Measurements from ENCODE around the gene PLEKHB2.

DNA sequence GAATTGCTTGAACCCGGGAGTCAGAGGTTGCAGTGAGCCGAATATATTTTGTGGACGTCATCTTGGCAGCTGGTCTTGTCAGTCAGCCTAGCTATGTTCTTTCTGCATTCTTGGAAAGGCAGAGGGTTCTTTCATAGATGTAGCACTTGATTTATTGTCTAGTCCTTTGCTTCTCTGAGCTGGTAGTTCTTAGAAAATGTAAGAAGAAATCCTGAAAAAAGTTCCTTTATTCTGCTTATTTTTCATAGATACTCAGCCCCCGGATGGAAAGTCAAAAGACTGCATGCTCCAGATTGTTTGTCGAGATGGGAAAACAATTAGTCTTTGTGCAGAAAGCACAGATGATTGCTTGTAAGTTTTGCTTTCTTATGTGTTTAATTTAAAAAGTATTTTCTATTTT lies 21.3 kb downstream of the PLEKHB2 start:
- TF ChIP-seq, protein P1, sequence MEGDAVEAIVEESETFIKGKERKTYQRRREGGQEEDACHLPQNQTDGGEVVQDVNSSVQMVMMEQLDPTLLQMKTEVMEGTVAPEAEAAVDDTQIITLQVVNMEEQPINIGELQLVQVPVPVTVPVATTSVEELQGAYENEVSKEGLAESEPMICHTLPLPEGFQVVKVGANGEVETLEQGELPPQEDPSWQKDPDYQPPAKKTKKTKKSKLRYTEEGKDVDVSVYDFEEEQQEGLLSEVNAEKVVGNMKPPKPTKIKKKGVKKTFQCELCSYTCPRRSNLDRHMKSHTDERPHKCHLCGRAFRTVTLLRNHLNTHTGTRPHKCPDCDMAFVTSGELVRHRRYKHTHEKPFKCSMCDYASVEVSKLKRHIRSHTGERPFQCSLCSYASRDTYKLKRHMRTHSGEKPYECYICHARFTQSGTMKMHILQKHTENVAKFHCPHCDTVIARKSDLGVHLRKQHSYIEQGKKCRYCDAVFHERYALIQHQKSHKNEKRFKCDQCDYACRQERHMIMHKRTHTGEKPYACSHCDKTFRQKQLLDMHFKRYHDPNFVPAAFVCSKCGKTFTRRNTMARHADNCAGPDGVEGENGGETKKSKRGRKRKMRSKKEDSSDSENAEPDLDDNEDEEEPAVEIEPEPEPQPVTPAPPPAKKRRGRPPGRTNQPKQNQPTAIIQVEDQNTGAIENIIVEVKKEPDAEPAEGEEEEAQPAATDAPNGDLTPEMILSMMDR (IDR thresholded peaks at IDR 0.05; ENCODE audit: control extremely low read depth in 1 of 3, insufficient read depth in 1 of 3, low read depth in 1 of 3, low read length in 3 of 3) = no peak
- no peak for TF ChIP-seq POLR2A (IDR thresholded peaks at IDR 0.05; ENCODE audit: control extremely low read depth in 1 of 2, low read depth in 2 of 2, low read length in 2 of 2)
- TF ChIP-seq, protein P2, sequence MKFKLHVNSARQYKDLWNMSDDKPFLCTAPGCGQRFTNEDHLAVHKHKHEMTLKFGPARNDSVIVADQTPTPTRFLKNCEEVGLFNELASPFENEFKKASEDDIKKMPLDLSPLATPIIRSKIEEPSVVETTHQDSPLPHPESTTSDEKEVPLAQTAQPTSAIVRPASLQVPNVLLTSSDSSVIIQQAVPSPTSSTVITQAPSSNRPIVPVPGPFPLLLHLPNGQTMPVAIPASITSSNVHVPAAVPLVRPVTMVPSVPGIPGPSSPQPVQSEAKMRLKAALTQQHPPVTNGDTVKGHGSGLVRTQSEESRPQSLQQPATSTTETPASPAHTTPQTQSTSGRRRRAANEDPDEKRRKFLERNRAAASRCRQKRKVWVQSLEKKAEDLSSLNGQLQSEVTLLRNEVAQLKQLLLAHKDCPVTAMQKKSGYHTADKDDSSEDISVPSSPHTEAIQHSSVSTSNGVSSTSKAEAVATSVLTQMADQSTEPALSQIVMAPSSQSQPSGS (IDR thresholded peaks at IDR 0.05; ENCODE audit: low read length) = no peak
- TF ChIP-seq, protein P3, sequence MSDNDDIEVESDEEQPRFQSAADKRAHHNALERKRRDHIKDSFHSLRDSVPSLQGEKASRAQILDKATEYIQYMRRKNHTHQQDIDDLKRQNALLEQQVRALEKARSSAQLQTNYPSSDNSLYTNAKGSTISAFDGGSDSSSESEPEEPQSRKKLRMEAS (IDR thresholded peaks at IDR 0.05) = no peak
- TF ChIP-seq EZH2 (IDR thresholded peaks at IDR 0.05; ENCODE audit: low read depth, low read length, severe bottlenecking) = no peak
- TF ChIP-seq JUND (IDR thresholded peaks at IDR 0.05; ENCODE audit: low read length) = no peak
- no peak for TF ChIP-seq CEBPB (IDR thresholded peaks at IDR 0.05; ENCODE audit: low read depth, low read length)
- TF ChIP-seq TCF12 (IDR thresholded peaks at IDR 0.05; ENCODE audit: low read depth, low read length) = no peak
- no peak for TF ChIP-seq HDAC6 (IDR thresholded peaks at IDR 0.05; ENCODE audit: low read depth, low read length)
- TF ChIP-seq RFX5 (IDR thresholded peaks at IDR 0.05; ENCODE audit: borderline replicate concordance, low read depth, low read length) = no peak
- no peak for TF ChIP-seq BCL11A (IDR thresholded peaks at IDR 0.05; ENCODE audit: low read depth in 2 of 2, low read length in 2 of 2)
- no peak for TF ChIP-seq PHF8 (conservative IDR thresholded peaks at IDR 0.05; ENCODE audit: low read depth, low read length)
- no peak for TF ChIP-seq SP1 (IDR thresholded peaks at IDR 0.05; ENCODE audit: low read depth, low read length)
